HCT116 (cell line): ENCODE results near the gene GKAP1. TPM values are rescaled to one million over a fixed set of nuclear protein-coding genes. Genes with fewer than 3 reads are reported as not detected.
"Not testable (repeated sequence)": the region's sequence is repeated elsewhere in the genome, so short reads cannot be mapped to it uniquely, and the experiment has no call there.

Experiments
- ATAC-seq: fragments of 200-7000 bp; cut with Tn5 transposase; 2 replicates; pipeline ENCODE4 v1.9.1; 2020; ENCODE audit warnings: mild to moderate bottlenecking, moderate library complexity
- BruUV-seq: library from RNA; stranded (reverse); fragments of 400-500 nt; replicated peaks from 2 replicates; lab custom pipeline; 2021; lab: Mats Ljungman, UMichigan
- CTCF ChIA-PET: fragments of 300-600 bp; sonication (Branson Sonifier 250); formaldehyde crosslinking; loops from one replicate; lab custom pipeline; 2021; ENCODE audit warnings: antibody characterized with exemption; lab: Charles Lee
- POLR2A ChIA-PET: fragments of 300-600, 350-600 bp; sonication (Branson Sonifier 250); formaldehyde crosslinking; loops from one replicate; lab custom pipeline; 2021; ENCODE audit warnings: antibody characterized with exemption; lab: Charles Lee
- RAD21 ChIA-PET, 2 experiments: fragments of 300-600 bp; sonication (Branson Sonifier 250); formaldehyde crosslinking; loops; one replicate each; lab custom pipeline; 2023; ENCODE audit warnings: low total read pairs in 2 of 2; ENCODE audit not compliant: uncharacterized antibody in 2 of 2, unreplicated experiment in 2 of 2, low non-redundant PET in 1 of 2; lab: Charles Lee
- DNase-seq: peaks from one replicate; pipeline ENCODE4 v3.0.0-alpha.2; 2010; ENCODE audit warnings: low read depth, low spot score
- H2AFZ ChIP-seq: fragments of 200-600 bp; shearing (Covaris generic), sonication (generic); 2 replicates; pipeline ENCODE4 v1.6.1; 2017; ENCODE audit warnings: low read depth, mixed run types, mixed read lengths, antibody characterized with exemption, low read length; ENCODE audit not compliant: poor library complexity, severe bottlenecking
- H3K27ac ChIP-seq: 2 replicates; pipeline ENCODE4 v1.5.1; 2012; ENCODE audit warnings: low read depth, low read length
- H3K27me3 ChIP-seq: fragments of 200-600 bp; sonication (generic); 2 replicates; pipeline ENCODE4 v1.6.1; 2016; ENCODE audit warnings: mixed run types, low read length, mixed read lengths; ENCODE audit not compliant: insufficient read depth
- H3K36me3 ChIP-seq, 2 experiments: fragments of 200-500 bp in 1 of 2; fragments of 200-600 bp in 1 of 2; sonication (Bioruptor generic) in 1 of 2; sonication (generic) in 1 of 2; 2 replicates each; pipeline versions ENCODE4 v1.5.1 to v1.6.1; 2014 to 2016; ENCODE audit warnings: low read length in 2 of 2, inconsistent platforms in 1 of 2, mixed read lengths in 1 of 2, mixed run types in 1 of 2; ENCODE audit not compliant: insufficient read depth in 2 of 2, control insufficient read depth in 1 of 2
- H3K4me1 ChIP-seq, 2 experiments: fragments of 200-600 bp in 1 of 2; sonication (generic) in 1 of 2; 2 replicates each; pipeline versions ENCODE4 v1.5.1 to v1.6.1; 2012 to 2017; ENCODE audit warnings: low read length in 2 of 2, inconsistent platforms in 1 of 2, mild to moderate bottlenecking in 1 of 2, mixed read lengths in 1 of 2, mixed run types in 1 of 2, moderate library complexity in 1 of 2; ENCODE audit not compliant: insufficient read depth in 2 of 2, control insufficient read depth in 1 of 2
- H3K4me2 ChIP-seq: fragments of 200-600 bp; sonication (generic); 2 replicates; pipeline ENCODE4 v1.6.1; 2017; ENCODE audit warnings: mixed run types, low read length, mixed read lengths
- H3K4me3 ChIP-seq, 2 experiments: fragments of 200-600 bp in 1 of 2; sonication (generic) in 1 of 2; replicated peaks in 1 of 2; 2 replicates each; pipeline ENCODE4 v1.5.1; 2011 to 2016; ENCODE audit warnings: low read length in 2 of 2, control low read depth in 1 of 2, low read depth in 1 of 2, mild to moderate bottlenecking in 1 of 2, mixed read lengths in 1 of 2, mixed run types in 1 of 2
- H3K79me2 ChIP-seq: fragments of 200-600 bp; sonication (generic); 2 replicates; pipeline ENCODE4 v1.6.1; 2017; ENCODE audit warnings: mild to moderate bottlenecking, mixed run types, low read length, moderate library complexity, mixed read lengths; ENCODE audit not compliant: insufficient read depth
- H3K9ac ChIP-seq: fragments of 200-600 bp; sonication (generic); 2 replicates; pipeline ENCODE4 v1.6.1; 2016; ENCODE audit warnings: low read length, mixed read lengths
- H3K9me2 ChIP-seq: fragments of 200-600 bp; sonication (generic), shearing (Covaris generic); 2 replicates; pipeline ENCODE4 v1.6.1; 2017; ENCODE audit warnings: mixed run types, mild to moderate bottlenecking, moderate library complexity; ENCODE audit not compliant: insufficient read depth
- H3K9me3 ChIP-seq, 2 experiments: fragments of 200-500 bp in 1 of 2; fragments of 200-600 bp in 1 of 2; sonication (Bioruptor generic) in 1 of 2; sonication (generic) in 1 of 2; 2 replicates each; pipeline ENCODE4 v1.6.1; 2014 to 2017; ENCODE audit warnings: low read length in 2 of 2, mixed read lengths in 2 of 2, inconsistent platforms in 1 of 2, low read depth in 1 of 2, mild to moderate bottlenecking in 1 of 2, mixed run types in 1 of 2, moderate library complexity in 1 of 2; ENCODE audit not compliant: control insufficient read depth in 1 of 2, insufficient read depth in 1 of 2
- H4K20me1 ChIP-seq: fragments of 200-600 bp; sonication (generic), shearing (Covaris generic); 2 replicates; pipeline ENCODE4 v1.6.1; 2017; ENCODE audit warnings: mixed run types, mild to moderate bottlenecking, moderate library complexity; ENCODE audit not compliant: insufficient read depth
- EZH2 ChIP-seq: fragments of 200-600 bp; sonication (generic); IDR thresholded peaks from 2 replicates; pipeline ENCODE4 v1.6.1; 2017; ENCODE audit warnings: antibody characterized with exemption, mixed run types
- SP1 ChIP-seq: IDR thresholded peaks from 2 replicates; pipeline ENCODE4 v1.6.1; 2012; ENCODE audit warnings: low read depth
- SRF ChIP-seq: IDR thresholded peaks from 2 replicates; pipeline ENCODE4 v1.6.1; 2012; ENCODE audit warnings: low read depth
- ZNF274 ChIP-seq: fragments of 200-500 bp; sonication (Bioruptor generic); IDR thresholded peaks from 2 replicates; pipeline ENCODE4 v1.6.1; 2014; ENCODE audit warnings: mild to moderate bottlenecking, low read depth, low read length, inconsistent platforms
- intact Hi-C: fragments of 100-400 bp; cut with micrococcal nuclease; formaldehyde crosslinking; loops from 2 replicates; pipeline ENCODE4 v1.10.0; 2022
- total RNA-seq: library from RNA; stranded (reverse); gene quantifications from one replicate; pipeline ENCODE4 v1.2.1, GENCODE V29; 2021; ENCODE audit not compliant: unreplicated experiment

The GKAP1 gene
- total RNA-seq, 1 experiment from 2014 or later = 6.8 TPM

GRCh38 chr9:83733739-83734138, 83.8 kb downstream of the GKAP1 start:
- POLR2A ChIA-PET = no interaction called here
- CTCF ChIA-PET = no interaction called here
- Histone ChIP-seq H2AFZ (no peak overlapping the region), H3K4me2 (no peak overlapping the region), H3K4me3 (no peak overlapping the region), H3K27me3 (no peaks in the 10 kb centered on the region), H3K4me1 (no peaks in the 10 kb centered on the region), H3K36me3 (no peaks in the 10 kb centered on the region), H3K9me2 (no peaks in the 10 kb centered on the region), H3K79me2 (no peaks in the 10 kb centered on the region), H3K9ac (no peak overlapping the region), H4K20me1 (no peaks in the 10 kb centered on the region), H3K9me3 (no peaks in the 10 kb centered on the region), H3K27ac (no peak overlapping the region)
- ATAC-seq (no peak), DNase-seq (no peak)
- TF ChIP-seq EZH2 (no peak), ZNF274 (no peak), SRF (no peak), SP1 (no peak)
- intact Hi-C loops = no loop called here
- RAD21 ChIA-PET = no interaction called here
- BruUV-seq = no TSS peak

- H2AFZ ChIP-seq, H3K9ac ChIP-seq, H4K20me1 ChIP-seq, ATAC-seq, H3K27me3 ChIP-seq, H3K27ac ChIP-seq, BruUV-seq, H3K79me2 ChIP-seq, DNase-seq, H3K4me3 ChIP-seq, RAD21 ChIA-PET, intact Hi-C loops, H3K9me2 ChIP-seq, H3K4me2 ChIP-seq, H3K9me3 ChIP-seq, CTCF ChIA-PET, H3K4me1 ChIP-seq, H3K36me3 ChIP-seq, POLR2A ChIA-PET: not testable (repeated sequence)
Observed at GRCh38 chr9:83728591-83729368, 88.8 kb downstream of the GKAP1 start.
